Mammary epithelial cell (primary cell): ENCODE measurements around the gene PHLPP1.
"Not testable (repeated sequence)": the region's sequence is repeated elsewhere in the genome, so short reads cannot be mapped to it uniquely, and the experiment has no call there.

Experiments
- CTCF ChIP-seq, 2 donors: IDR thresholded peaks in 1 of 2; conservative IDR thresholded peaks in 1 of 2; 2 replicates each; pipeline ENCODE4 v1.5.1; 2011 to 2012; ENCODE audit warnings: inconsistent platforms in 2 of 2, low read length in 2 of 2, mild to moderate bottlenecking in 2 of 2, control low read depth in 1 of 2, low read depth in 1 of 2; ENCODE audit not compliant: insufficient read depth in 1 of 2; ENCODE audit errors: extremely low read depth in 1 of 2
- EZH2 ChIP-seq: IDR thresholded peaks from 2 replicates; pipeline ENCODE4 v1.6.1; 2012; ENCODE audit warnings: low read length, inconsistent platforms, borderline replicate concordance

DNA sequence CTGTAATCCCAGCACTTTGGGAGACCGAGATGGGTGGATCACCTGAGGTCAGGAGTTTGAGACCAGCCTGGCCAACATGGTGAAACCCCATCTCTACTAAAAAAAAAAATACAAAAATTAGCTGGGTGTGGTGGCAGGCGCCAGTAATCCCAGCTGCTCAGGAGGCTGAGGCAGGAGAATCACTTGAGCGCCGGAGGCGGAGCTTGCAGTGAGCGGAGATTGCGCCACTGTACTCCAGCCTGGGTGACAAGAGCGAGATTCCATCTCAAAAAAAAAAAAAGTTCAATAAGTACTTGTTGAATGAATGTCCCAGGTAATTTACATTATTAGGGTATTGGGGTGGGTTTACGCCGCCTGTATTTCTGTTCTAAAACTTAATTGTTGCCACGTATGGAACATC is 5.4 kb upstream of the PHLPP1 start:
- not testable (repeated sequence) for TF ChIP-seq EZH2; CTCF (conservative IDR thresholded peaks at IDR 0.05 in 1 of 2, IDR thresholded peaks at IDR 0.05 in 1 of 2; ENCODE audit: extremely low read depth in 1 of 2, insufficient read depth in 1 of 2, low read depth in 1 of 2, low read length in 2 of 2)
